Skeletal muscle satellite cell (primary cell): ENCODE results near the gene PASK.

Experiments
- H3K27me3 ChIP-seq: 2 replicates; pipeline ENCODE4 v1.7.0; 2013; ENCODE audit warnings: low read length; ENCODE audit not compliant: control insufficient read depth, insufficient read depth
- H3K36me3 ChIP-seq: 2 replicates; pipeline ENCODE4 v1.7.0; 2013; ENCODE audit warnings: mild to moderate bottlenecking, control low read depth, low read length; ENCODE audit not compliant: insufficient read depth
- H3K4me1 ChIP-seq: 2 replicates; pipeline ENCODE4 v1.7.0; 2013; ENCODE audit warnings: low read length; ENCODE audit not compliant: control insufficient read depth, insufficient read depth
- H3K4me2 ChIP-seq: 2 replicates; pipeline ENCODE4 v1.7.0; 2013; ENCODE audit warnings: mild to moderate bottlenecking, low read length
- H3K4me3 ChIP-seq: 2 replicates; pipeline ENCODE4 v1.7.0; 2013; ENCODE audit warnings: low read length
- H3K9ac ChIP-seq: 2 replicates; pipeline ENCODE4 v1.7.0; 2013; ENCODE audit warnings: mild to moderate bottlenecking, low read depth, low read length, moderate library complexity
- H3K9me3 ChIP-seq: replicated peaks from 2 replicates; pipeline ENCODE4 v1.7.0; 2013; ENCODE audit warnings: mild to moderate bottlenecking, control low read depth, low read length

The PASK gene

GRCh38 chr2:241189093-241189855 is 40.0 kb upstream of the PASK start:
- H3K36me3 ChIP-seq = no peaks in the 10 kb centered on the region
- no peak overlapping the region for H3K4me3 ChIP-seq
- H3K4me1 ChIP-seq = no peaks in the 10 kb centered on the region
- no peak overlapping the region for H3K9ac ChIP-seq
- H3K27me3 ChIP-seq = peaks cover 4% of the 10 kb centered on the region
- no peak overlapping the region for H3K4me2 ChIP-seq
- H3K9me3 ChIP-seq = no peaks in the 10 kb centered on the region

DNA sequence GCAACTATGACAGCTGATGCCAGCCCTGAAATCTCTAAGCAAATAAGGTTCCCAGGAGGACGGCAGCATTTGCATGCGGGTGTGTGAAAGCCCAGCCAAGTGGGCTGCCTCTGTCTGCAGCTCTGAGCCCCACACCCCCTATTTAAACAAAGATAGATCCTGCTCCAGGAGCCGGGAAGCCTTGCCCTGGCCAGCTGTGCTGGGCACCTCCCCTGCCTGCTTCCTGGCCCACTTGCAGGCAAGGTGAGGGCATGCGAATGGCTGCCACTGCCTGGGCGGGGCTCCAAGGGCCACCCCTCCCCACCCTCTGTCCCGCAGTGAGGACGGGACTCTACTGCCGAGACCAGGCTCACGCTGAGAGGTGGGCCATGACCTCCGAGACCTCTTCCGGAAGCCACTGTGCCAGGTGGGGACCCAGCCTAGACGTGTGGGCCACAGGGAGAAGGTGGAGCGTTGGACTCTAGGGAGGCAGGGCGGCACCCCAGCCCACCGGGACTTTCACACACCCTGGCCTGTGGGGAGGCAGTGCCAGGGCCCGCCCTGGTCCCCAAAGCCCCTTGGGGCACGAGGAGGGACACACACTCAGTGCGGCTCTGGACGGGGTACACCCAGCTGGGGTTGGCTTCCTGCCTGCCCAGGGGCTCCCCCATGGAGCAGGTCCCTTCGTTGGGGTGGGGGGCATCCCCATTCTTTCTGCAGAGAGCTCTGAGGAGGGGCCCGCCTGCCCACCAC is 39.3 kb upstream of the PASK start, which contains the start of gene ANO7:
Gene ANO7 (plus strand): TSS at position 317 of the 732 bp plus-strand sequence. CDS start 1,387 bp downstream, outside the sequence.
- Histone ChIP-seq H3K9ac (no peak within 1 kb of the TSS), H3K36me3 (no peaks in the 10 kb centered on the region), H3K4me1 (no peaks in the 10 kb centered on the region), H3K27me3 (peaks cover 4% of the 10 kb centered on the region), H3K9me3 (no peaks in the 10 kb centered on the region), H3K4me2 (no peak within 1 kb of the TSS), H3K4me3 (no peak within 1 kb of the TSS)

DNA sequence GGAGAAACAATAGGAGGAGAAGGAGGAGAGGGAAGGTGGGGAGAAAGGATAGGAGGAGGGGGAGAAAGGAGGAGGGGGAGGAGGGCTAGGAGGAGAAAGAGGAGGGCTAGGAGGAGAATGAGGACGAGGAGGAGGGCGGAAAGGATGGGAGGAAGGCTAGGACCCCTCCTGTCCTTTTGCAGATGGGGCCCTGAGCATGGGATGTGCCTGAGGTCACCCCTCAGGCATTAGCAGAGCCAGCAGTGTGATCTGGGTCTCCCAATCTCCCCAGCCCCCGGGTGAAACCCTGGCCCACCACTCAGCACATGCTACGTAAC is 38.6 kb upstream of the PASK start:
- peaks cover 4% of the 10 kb centered on the region for H3K27me3 ChIP-seq
- no peak overlapping the region for H3K4me2 ChIP-seq
- H3K36me3 ChIP-seq = no peaks in the 10 kb centered on the region
- no peaks in the 10 kb centered on the region for H3K9me3 ChIP-seq
- no peak overlapping the region for H3K9ac ChIP-seq
- no peaks in the 10 kb centered on the region for H3K4me1 ChIP-seq
- H3K4me3 ChIP-seq = no peak overlapping the region

GRCh38 chr2:241187101-241187917 is 38.0 kb upstream of the PASK start:
- no peak overlapping the region for H3K9ac ChIP-seq
- no peaks in the 10 kb centered on the region for H3K4me1 ChIP-seq
- no peak overlapping the region for H3K4me3 ChIP-seq
- no peaks in the 10 kb centered on the region for H3K9me3 ChIP-seq
- peaks cover 4% of the 10 kb centered on the region for H3K27me3 ChIP-seq
- H3K4me2 ChIP-seq = no peak overlapping the region
- H3K36me3 ChIP-seq = no peaks in the 10 kb centered on the region

DNA sequence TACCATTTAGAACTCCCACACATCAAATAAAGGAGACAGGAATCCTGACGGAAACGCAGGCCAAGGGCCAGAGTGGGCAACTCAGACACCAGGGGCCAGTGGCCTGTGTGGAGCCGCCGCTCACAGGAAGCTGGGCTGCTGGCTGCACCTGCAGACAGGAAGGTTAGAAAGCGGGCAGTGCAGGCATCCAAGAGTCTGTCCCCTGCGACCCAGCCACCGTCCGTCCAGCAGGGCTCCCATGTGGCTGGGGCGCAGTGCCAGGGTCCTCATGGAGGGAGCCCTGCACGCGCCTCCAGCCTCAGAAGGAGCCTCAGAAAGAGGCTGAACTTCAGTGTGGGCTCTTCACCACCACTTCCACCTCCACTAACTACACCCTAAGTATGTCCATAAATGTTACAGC is 36.7 kb upstream of the PASK start:
- Histone ChIP-seq H3K9ac (no peak overlapping the region), H3K36me3 (peaks cover 3% of the 10 kb centered on the region), H3K4me1 (no peaks in the 10 kb centered on the region), H3K4me2 (no peak overlapping the region), H3K27me3 (peaks cover 4% of the 10 kb centered on the region), H3K4me3 (no peak overlapping the region), H3K9me3 (no peaks in the 10 kb centered on the region)

- H3K4me2 ChIP-seq = no peak overlapping the region
- H3K4me1 ChIP-seq = no peaks in the 10 kb centered on the region
- H3K36me3 ChIP-seq = peaks cover 9% of the 10 kb centered on the region
- no peaks in the 10 kb centered on the region for H3K9me3 ChIP-seq
- H3K9ac ChIP-seq = no peak overlapping the region
- peaks cover 4% of the 10 kb centered on the region for H3K27me3 ChIP-seq
- H3K4me3 ChIP-seq = no peak overlapping the region
These were observed 35.6 kb upstream of the PASK start for GRCh38 chr2:241184901-241185300.

- peaks cover 20% of the 10 kb centered on the region for H3K36me3 ChIP-seq
- no peak overlapping the region for H3K4me2 ChIP-seq
- H3K4me3 ChIP-seq = no peak overlapping the region
- H3K9me3 ChIP-seq = no peaks in the 10 kb centered on the region
- H3K9ac ChIP-seq = no peak overlapping the region
- H3K4me1 ChIP-seq = no peaks in the 10 kb centered on the region
- H3K27me3 ChIP-seq = peaks cover 3% of the 10 kb centered on the region
These were observed 33.9 kb upstream of the PASK start for GRCh38 chr2:241183221-241183620.

- Histone ChIP-seq H3K4me2 (no peak overlapping the region), H3K9ac (no peak overlapping the region), H3K4me1 (no peaks in the 10 kb centered on the region), H3K27me3 (no peaks in the 10 kb centered on the region), H3K9me3 (no peaks in the 10 kb centered on the region), H3K36me3 (peaks cover 20% of the 10 kb centered on the region), H3K4me3 (no peak overlapping the region)
These were observed 33.4 kb upstream of the PASK start for GRCh38 chr2:241182531-241183133.

DNA sequence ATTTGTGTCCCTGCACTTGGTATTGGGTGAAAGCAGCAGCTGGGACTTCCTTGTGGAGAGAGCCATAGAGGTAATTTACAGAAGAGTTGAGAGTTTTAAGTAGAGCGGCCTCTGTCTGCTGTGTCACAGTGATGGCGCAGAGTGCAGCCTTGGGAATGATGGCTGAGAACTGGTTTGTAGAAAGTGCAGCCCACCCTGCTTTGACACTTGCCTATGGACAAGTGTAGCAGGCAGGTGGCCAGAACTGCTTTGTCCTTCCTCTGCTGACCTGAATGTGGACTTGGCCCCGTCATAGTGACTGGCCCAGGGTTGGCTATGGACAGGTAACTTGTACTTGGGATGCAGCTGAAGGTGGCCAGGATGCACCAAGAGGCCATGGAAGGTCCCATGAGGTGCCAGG is 32.9 kb upstream of the PASK start:
- Histone ChIP-seq H3K27me3 (no peaks in the 10 kb centered on the region), H3K9me3 (no peaks in the 10 kb centered on the region), H3K4me2 (no peak overlapping the region), H3K9ac (no peak overlapping the region), H3K4me1 (no peaks in the 10 kb centered on the region), H3K36me3 (peaks cover 20% of the 10 kb centered on the region), H3K4me3 (no peak overlapping the region)

GRCh38 chr2:241180495-241180894 is 31.2 kb upstream of the PASK start:
- H3K4me2 ChIP-seq = no peak overlapping the region
- H3K9me3 ChIP-seq = no peaks in the 10 kb centered on the region
- H3K4me1 ChIP-seq = no peaks in the 10 kb centered on the region
- H3K27me3 ChIP-seq = no peaks in the 10 kb centered on the region
- no peak overlapping the region for H3K9ac ChIP-seq
- no peak overlapping the region for H3K4me3 ChIP-seq
- peaks cover 21% of the 10 kb centered on the region for H3K36me3 ChIP-seq

DNA sequence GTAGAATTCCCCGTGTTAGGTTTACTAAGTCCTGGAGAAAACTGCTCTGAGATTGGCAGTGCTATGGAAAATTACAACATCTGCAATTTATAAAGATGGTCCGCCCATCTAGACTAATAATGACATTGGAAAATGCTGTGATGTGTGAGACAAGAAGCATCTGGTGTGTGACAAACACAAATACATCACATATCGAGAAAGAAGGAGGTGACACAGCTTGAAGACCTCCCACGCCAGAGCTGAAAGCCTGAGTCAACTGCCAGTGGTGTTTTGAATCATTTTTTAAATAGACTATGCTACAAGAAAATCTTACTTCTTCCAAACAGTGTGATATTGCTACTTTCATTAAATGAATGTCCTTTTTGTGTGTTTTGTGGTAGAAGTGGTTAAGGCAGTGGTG is 30.6 kb upstream of the PASK start:
- H3K4me3 ChIP-seq = no peak overlapping the region
- no peak overlapping the region for H3K4me2 ChIP-seq
- H3K9ac ChIP-seq = no peak overlapping the region
- peaks cover 27% of the 10 kb centered on the region for H3K36me3 ChIP-seq
- no peaks in the 10 kb centered on the region for H3K4me1 ChIP-seq
- no peaks in the 10 kb centered on the region for H3K27me3 ChIP-seq
- H3K9me3 ChIP-seq = no peaks in the 10 kb centered on the region
